K562 (cell line): ENCODE data around the gene CCDC85B. TPM values are rescaled to one million over a fixed set of nuclear protein-coding genes. Genes with fewer than 3 reads are reported as not detected.

Experiments used
- HINFP ChIP-seq: fragments of 450-650 bp; conservative IDR thresholded peaks from 2 replicates; pipeline ENCODE4 v1.6.1; 2016; ENCODE audit warnings: missing genetic modification characterization, low read depth, mild to moderate bottlenecking, control low read depth, missing compliant biosample characterization
- ILK ChIP-seq: fragments of 450-650 bp; IDR thresholded peaks from 2 replicates; pipeline ENCODE4 v1.6.1; 2016; ENCODE audit warnings: missing genetic modification characterization, low read depth, mild to moderate bottlenecking, missing compliant biosample characterization, moderate library complexity, borderline replicate concordance
- NEUROD1 ChIP-seq: fragments of 150-350 bp; IDR thresholded peaks from 2 replicates; pipeline ENCODE4 v1.6.1; 2014; ENCODE audit warnings: borderline replicate concordance, low read length, low read depth; ENCODE audit not compliant: partially characterized antibody
- ZNF311 ChIP-seq: fragments of 250-450 bp; sonication (Bioruptor Pico); IDR thresholded peaks from 2 replicates; pipeline ENCODE4 v1.4.0; 2020; ENCODE audit warnings: mild to moderate bottlenecking, moderate library complexity
- polyA plus RNA-seq, 8 experiments: library from polyadenylated mRNA; depleted of rRNA in 4 of 8; stranded (reverse) in 5 of 8; unstranded in 3 of 8; fragments of >200 nt; fragmentation: Nextera tagmentation in 2 of 8; fragmentation: Illumina TruSeq in 1 of 8; extraction: Ambion mirVana in 2 of 8; extraction: Trizol in 1 of 8; gene quantifications; 2 replicates each; pipeline versions ENCODE4 v1.2.1 to v1.2.3, GENCODE V29; 2011 to 2014; ENCODE audit warnings: inconsistent platforms in 1 of 8, missing spikeins in 1 of 8
- total RNA-seq, 7 experiments: library from RNA; depleted of rRNA in 6 of 7; stranded (reverse); fragments of >200 nt in 6 of 7; fragmentation: Illumina TruSeq in 2 of 7; extraction: Trizol in 2 of 7; gene quantifications; 2 replicates each; pipeline versions ENCODE4 v1.2.1 to v1.2.3, GENCODE V29; 2011 to 2021; ENCODE audit warnings: low replicate concordance in 1 of 7
- TF ChIP-seq, protein P1 (sequence below): fragments of 450-650 bp; formaldehyde crosslinking; IDR thresholded peaks from 2 replicates; pipeline ENCODE4 v1.4.0; 2020; ENCODE audit warnings: mild to moderate bottlenecking, moderate library complexity

Gene CCDC85B
- total and polyA plus RNA-seq, 9 of the 15 experiments (the other 6 are each of a cell fraction or from before 2014, with no cell fraction given), result 0.14 to 138 (median 6.2) TPM

- TF ChIP-seq, protein P1, sequence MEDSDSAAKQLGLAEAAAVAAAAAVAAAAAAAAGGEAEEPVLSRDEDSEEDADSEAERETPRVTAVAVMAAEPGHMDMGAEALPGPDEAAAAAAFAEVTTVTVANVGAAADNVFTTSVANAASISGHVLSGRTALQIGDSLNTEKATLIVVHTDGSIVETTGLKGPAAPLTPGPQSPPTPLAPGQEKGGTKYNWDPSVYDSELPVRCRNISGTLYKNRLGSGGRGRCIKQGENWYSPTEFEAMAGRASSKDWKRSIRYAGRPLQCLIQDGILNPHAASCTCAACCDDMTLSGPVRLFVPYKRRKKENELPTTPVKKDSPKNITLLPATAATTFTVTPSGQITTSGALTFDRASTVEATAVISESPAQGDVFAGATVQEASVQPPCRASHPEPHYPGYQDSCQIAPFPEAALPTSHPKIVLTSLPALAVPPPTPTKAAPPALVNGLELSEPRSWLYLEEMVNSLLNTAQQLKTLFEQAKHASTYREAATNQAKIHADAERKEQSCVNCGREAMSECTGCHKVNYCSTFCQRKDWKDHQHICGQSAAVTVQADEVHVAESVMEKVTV (CRISPR knock-in tag), result 0 out of 2 replicates have a peak, but pooled peaks have one; percentile 30
- TF ChIP-seq ILK (tag) (no peak), ZNF311 (CRISPR knock-in tag) (no peak), NEUROD1 (peak; percentile 100), HINFP (tag) (no peak)
These were observed 28.7 kb downstream of the CCDC85B start, which contains the start of gene DRAP1 (continued) for GRCh38 chr11:65919141-65919572.
